A673 (cell line): ENCODE results near the gene AKR1C4. TPM values are rescaled to one million over a fixed set of nuclear protein-coding genes. Genes with fewer than 3 reads are reported as not detected.
"Not testable (repeated sequence)": the region's sequence is repeated elsewhere in the genome, so short reads cannot be mapped to it uniquely, and the experiment has no call there.

ENCODE experiments used
- BruUV-seq: library from RNA; stranded (reverse); fragments of 400-500 nt; replicated peaks from 2 replicates; lab custom pipeline; 2021; lab: Mats Ljungman, UMichigan
- CTCF ChIA-PET: fragments of 300-600 bp; sonication (Branson Sonifier 250); formaldehyde crosslinking; loops from one replicate; lab custom pipeline; 2022; ENCODE audit warnings: antibody characterized with exemption; lab: Charles Lee
- POLR2A ChIA-PET: fragments of 300-600 bp; sonication (Branson Sonifier 250); formaldehyde crosslinking; loops from one replicate; lab custom pipeline; 2022; ENCODE audit warnings: antibody characterized with exemption; ENCODE audit not compliant: low non-redundant PET; lab: Charles Lee
- DNase-seq: peaks from one replicate; pipeline ENCODE4 v3.0.0-alpha.2; 2015; ENCODE audit warnings: low spot score
- H3K27ac ChIP-seq: fragments of 200-600 bp; sonication (generic); 2 replicates; pipeline ENCODE4 v1.5.1; 2016; ENCODE audit warnings: mixed run types, low read depth, mild to moderate bottlenecking, mixed read lengths, antibody characterized with exemption, low read length; ENCODE audit not compliant: poor library complexity, severe bottlenecking
- H3K27me3 ChIP-seq: fragments of 200-600 bp; sonication (generic); replicated peaks from 2 replicates; pipeline ENCODE4 v1.6.1; 2017; ENCODE audit warnings: mixed run types, low read depth, mild to moderate bottlenecking, mixed read lengths, antibody characterized with exemption, low read length; ENCODE audit not compliant: insufficient read depth, poor library complexity
- H3K36me3 ChIP-seq: fragments of 200-600 bp; sonication (generic); 2 replicates; pipeline ENCODE4 v1.6.1; 2016; ENCODE audit warnings: mixed run types, mild to moderate bottlenecking, mixed read lengths, antibody characterized with exemption, low read length; ENCODE audit not compliant: insufficient read depth, poor library complexity, severe bottlenecking
- H3K4me1 ChIP-seq: fragments of 200-600 bp; sonication (generic); 2 replicates; pipeline ENCODE4 v1.6.1; 2017; ENCODE audit warnings: mixed run types, mild to moderate bottlenecking, mixed read lengths, antibody characterized with exemption, low read length; ENCODE audit not compliant: insufficient read depth, poor library complexity, severe bottlenecking
- H3K4me3 ChIP-seq: fragments of 200-600 bp; sonication (generic); 2 replicates; pipeline ENCODE4 v1.5.1; 2016; ENCODE audit warnings: low read depth, mixed run types, mild to moderate bottlenecking, mixed read lengths, low read length; ENCODE audit not compliant: poor library complexity, severe bottlenecking
- H3K9me3 ChIP-seq: fragments of 200-600 bp; sonication (generic); 2 replicates; pipeline ENCODE4 v1.6.1; 2016; ENCODE audit warnings: mixed run types, low read depth, mild to moderate bottlenecking, mixed read lengths, antibody characterized with exemption, low read length; ENCODE audit not compliant: poor library complexity, severe bottlenecking
- EZH2 ChIP-seq: fragments of 200-600 bp; sonication (generic); IDR thresholded peaks from 2 replicates; pipeline ENCODE4 v1.6.1; 2017; ENCODE audit warnings: borderline replicate concordance, low read depth, mild to moderate bottlenecking, mixed read lengths, antibody characterized with exemption, low read length; ENCODE audit not compliant: poor library complexity, severe bottlenecking
- intact Hi-C: fragments of 100-400 bp; cut with micrococcal nuclease; formaldehyde crosslinking; loops from one replicate; pipeline ENCODE4 v1.10.0; 2022; ENCODE audit not compliant: unreplicated experiment
- total RNA-seq: library from RNA; stranded (reverse); gene quantifications from 2 replicates; pipeline ENCODE4 v1.2.3, GENCODE V29; 2021
- TF ChIP-seq, protein P1 (sequence below): fragments of 300-800, 200-600 bp; sonication (generic); conservative IDR thresholded peaks from 2 replicates; pipeline ENCODE4 v1.5.1; 2017; ENCODE audit warnings: low read depth, mild to moderate bottlenecking, antibody characterized with exemption, low read length, moderate library complexity, mixed read lengths

Gene AKR1C4
- total RNA-seq, 1 experiment from 2014 or later, result not detected

DNA sequence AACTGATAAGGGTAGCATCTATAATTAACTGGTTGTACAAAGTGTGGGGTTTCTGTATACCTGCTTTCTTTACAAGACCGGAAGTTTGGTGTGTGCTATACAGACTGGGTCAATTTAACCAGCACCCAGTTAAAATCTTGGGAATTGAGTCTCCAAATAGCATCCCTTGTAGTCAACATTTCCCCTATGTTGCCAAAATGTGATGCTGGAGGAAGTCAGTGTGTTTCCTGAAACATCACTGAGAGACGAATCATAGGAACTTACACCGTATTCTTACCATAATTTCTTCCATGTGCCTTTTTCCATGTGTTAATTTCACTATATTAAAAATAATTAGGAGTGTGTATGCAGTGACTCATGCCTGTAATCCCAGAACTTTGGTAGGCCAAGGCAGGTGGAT, 1.7 kb downstream of the AKR1C4 start:
- Histone ChIP-seq H3K4me3 (no peak overlapping the region), H3K4me1 (no peaks in the 10 kb centered on the region), H3K9me3 (peaks cover 5% of the 10 kb centered on the region), H3K27ac (no peak overlapping the region), H3K36me3 (no peaks in the 10 kb centered on the region), H3K27me3 (no peaks in the 10 kb centered on the region)
- intact Hi-C loops, result no loop called here
- ChIA-PET POLR2A (no interaction called here), CTCF (no interaction called here)
- TF ChIP-seq, protein P1, sequence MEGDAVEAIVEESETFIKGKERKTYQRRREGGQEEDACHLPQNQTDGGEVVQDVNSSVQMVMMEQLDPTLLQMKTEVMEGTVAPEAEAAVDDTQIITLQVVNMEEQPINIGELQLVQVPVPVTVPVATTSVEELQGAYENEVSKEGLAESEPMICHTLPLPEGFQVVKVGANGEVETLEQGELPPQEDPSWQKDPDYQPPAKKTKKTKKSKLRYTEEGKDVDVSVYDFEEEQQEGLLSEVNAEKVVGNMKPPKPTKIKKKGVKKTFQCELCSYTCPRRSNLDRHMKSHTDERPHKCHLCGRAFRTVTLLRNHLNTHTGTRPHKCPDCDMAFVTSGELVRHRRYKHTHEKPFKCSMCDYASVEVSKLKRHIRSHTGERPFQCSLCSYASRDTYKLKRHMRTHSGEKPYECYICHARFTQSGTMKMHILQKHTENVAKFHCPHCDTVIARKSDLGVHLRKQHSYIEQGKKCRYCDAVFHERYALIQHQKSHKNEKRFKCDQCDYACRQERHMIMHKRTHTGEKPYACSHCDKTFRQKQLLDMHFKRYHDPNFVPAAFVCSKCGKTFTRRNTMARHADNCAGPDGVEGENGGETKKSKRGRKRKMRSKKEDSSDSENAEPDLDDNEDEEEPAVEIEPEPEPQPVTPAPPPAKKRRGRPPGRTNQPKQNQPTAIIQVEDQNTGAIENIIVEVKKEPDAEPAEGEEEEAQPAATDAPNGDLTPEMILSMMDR, result no peak
- no peak for TF ChIP-seq EZH2
- DNase-seq, result no peak
- BruUV-seq, result no TSS peak

DNA sequence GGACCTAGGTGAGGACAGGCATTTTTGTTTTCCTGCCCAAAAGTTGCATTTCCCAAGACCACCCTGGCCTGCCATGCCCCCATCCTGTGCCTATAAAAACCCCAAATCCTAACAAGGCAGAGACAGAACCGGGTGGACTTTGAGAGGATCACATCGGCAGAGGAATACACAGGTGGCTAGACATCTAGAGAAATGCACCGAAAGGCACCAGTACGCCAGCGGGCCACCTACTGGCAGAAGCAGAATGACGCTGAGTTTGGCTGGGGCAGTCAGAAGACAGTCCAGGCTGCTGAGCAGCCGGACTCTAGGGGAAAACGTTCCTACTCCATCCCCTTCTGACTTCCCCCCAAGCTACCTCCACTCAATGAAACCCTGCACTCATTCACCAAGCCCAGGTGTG, 2.8 kb downstream of the AKR1C4 start:
- intact Hi-C loops, result no loop called here
- no peak overlapping the region for H3K4me3 ChIP-seq
- no peaks in the 10 kb centered on the region for H3K27me3 ChIP-seq
- H3K9me3 ChIP-seq, result peaks cover 5% of the 10 kb centered on the region
- no peaks in the 10 kb centered on the region for H3K4me1 ChIP-seq
- no peak for DNase-seq
- no TSS peak for BruUV-seq
- POLR2A ChIA-PET, result no interaction called here
- no peaks in the 10 kb centered on the region for H3K36me3 ChIP-seq
- TF ChIP-seq, protein P1, result no peak
- no peak for TF ChIP-seq EZH2
- CTCF ChIA-PET, result no interaction called here
- H3K27ac ChIP-seq, result no peak overlapping the region

DNA sequence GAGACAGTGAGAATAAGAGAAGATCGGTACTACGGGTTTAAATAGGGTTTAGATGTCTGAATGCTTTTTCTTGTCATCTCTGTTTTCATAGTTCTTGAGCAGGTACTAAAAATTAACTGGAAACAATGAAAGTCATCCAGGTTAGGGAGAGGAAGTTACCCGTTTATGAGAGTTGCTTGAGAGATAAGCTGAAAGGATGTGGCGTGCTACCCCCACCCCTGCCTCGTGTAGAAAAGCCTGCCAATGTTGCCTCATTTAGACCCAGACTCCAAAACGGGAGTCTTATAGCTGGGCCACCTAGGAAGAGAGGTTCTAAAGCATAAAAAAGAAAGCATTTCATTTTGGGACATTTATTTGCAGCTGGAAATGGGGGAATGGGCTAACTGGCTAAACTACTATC, 10.2 kb downstream of the AKR1C4 start:
- intact Hi-C loops, result no loop called here
- Histone ChIP-seq H3K36me3 (no peaks in the 10 kb centered on the region), H3K27ac (no peak overlapping the region), H3K9me3 (peaks cover 4% of the 10 kb centered on the region), H3K27me3 (no peaks in the 10 kb centered on the region), H3K4me1 (no peaks in the 10 kb centered on the region), H3K4me3 (no peak overlapping the region)
- POLR2A ChIA-PET, result no interaction called here
- DNase-seq, result no peak
- BruUV-seq, result no TSS peak
- CTCF ChIA-PET, result no interaction called here
- TF ChIP-seq EZH2, result no peak
- TF ChIP-seq, protein P1, result no peak

DNA sequence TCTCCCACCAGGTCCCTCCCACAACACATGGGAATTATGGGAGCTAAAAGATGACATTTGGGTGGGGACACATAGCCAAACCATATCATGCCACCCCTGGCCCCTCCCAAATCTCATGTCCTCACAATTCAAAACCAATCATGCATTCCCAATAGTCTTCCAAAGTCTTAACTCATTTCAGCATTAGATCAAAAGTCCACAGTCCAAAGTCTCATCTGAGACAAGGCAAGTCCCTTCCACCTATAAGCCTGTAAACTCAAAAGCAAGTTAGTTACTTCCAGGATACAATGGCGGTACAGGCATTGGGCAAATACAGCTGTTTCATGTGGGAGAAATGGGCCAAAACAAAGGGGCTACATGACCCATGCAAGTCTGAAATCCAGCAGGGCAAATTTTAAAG, 13.1 kb downstream of the AKR1C4 start:
- POLR2A ChIA-PET, H3K27ac ChIP-seq, CTCF ChIA-PET, DNase-seq, H3K4me1 ChIP-seq, H3K27me3 ChIP-seq, BruUV-seq, H3K9me3 ChIP-seq, H3K36me3 ChIP-seq, H3K4me3 ChIP-seq, intact Hi-C loops: not testable (repeated sequence)
